Measurements from ENCODE around the gene SLC25A18.

The SLC25A18 gene

DNA sequence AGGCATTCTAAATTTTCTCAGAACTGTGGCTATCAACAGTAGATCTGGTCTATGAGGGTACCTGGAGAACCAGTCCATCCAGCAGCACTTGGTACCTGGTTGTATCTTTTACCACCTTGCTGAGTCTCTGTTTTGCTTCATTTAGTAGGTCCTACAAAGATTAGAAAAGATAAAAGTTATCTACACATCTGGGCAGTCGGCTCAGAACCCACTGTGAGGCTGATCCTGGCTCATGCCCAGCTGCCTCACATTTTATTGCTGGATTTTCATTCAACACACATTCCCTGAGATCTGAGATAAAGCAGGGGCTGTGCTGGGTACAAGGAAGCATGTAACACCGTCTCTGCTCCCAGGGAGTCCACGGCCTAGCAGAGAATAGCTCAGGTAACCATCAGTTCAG, 37.7 kb downstream of the SLC25A18 start:
- no peak for TF ChIP-seq CTCF (IDR thresholded peaks at IDR 0.05; ENCODE audit: borderline replicate concordance, insufficient read depth, low read depth, low read length)
- no peak overlapping the region for H3K4me3 ChIP-seq (ENCODE audit: low read depth, low read length)

DNA sequence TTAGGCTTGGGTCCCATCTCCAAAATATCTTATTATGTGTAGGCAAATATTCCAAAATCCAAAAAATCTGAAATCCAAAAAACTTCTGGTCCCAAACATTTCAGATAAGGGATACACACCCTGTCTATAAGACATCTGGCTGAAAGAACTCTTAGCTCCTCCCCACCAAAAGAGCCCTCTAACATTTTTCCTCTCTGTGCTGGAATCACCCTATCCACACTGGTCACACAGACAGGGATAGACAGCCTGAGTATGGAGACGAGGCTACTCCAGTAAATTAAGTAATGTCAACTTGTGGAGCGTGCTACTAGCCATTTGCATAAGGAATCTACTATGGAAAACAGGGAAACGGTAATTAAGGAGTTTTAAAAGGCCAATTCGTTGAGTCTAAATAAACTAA, 40.4 kb downstream of the SLC25A18 start:
- no peak for TF ChIP-seq CTCF (IDR thresholded peaks at IDR 0.05; ENCODE audit: borderline replicate concordance, insufficient read depth, low read depth, low read length)
- H3K4me3 ChIP-seq (ENCODE audit: low read depth, low read length) = no peak overlapping the region

DNA sequence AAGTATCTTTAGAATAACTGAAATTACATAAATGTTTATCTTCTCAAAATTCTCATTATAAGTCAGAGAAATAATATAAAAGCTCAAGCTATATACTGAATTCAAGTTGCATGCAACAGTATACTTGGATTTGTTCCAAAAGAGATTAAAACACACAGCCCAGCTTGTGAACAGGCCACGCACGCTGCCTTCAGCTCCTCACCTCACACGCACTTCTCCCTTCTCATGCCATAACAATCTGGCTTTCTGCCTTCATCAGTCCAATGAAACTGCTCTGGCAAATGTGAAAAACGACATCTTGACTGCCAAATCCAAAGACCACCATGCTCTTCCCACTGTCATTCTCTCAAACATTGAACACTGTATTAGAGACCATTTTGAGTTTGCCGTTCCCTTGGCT, 43.2 kb downstream of the SLC25A18 start:
- TF ChIP-seq CTCF (IDR thresholded peaks at IDR 0.05; ENCODE audit: borderline replicate concordance, insufficient read depth, low read depth, low read length) = no peak
- H3K4me3 ChIP-seq (ENCODE audit: low read depth, low read length) = no peak overlapping the region

GRCh38 chr22:17607891-17608521, 44.7 kb downstream of the SLC25A18 start:
- H3K4me3 ChIP-seq (ENCODE audit: low read depth, low read length) = no peak overlapping the region
- no peak for TF ChIP-seq CTCF (IDR thresholded peaks at IDR 0.05; ENCODE audit: borderline replicate concordance, insufficient read depth, low read depth, low read length)

DNA sequence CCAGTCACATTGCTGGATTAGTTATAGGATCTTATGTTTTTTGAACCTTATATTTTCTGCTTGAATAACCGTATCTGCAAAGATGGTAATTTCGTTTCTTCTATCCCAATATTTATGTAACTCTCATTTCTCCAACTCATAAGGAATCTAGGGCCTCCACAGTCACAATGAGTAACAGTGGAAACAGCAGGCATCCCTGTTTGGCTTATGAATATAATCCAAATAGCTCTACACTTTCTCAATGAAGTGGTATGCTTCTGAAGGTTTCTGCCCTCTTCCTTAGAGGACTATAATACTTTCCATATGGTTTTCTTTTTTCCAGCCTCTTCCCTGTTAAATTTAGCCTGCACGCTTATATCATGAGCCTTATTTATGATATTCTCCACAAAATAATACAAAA, 48.8 kb downstream of the SLC25A18 start:
- H3K4me3 ChIP-seq (ENCODE audit: low read depth, low read length) = no peak overlapping the region
- TF ChIP-seq CTCF (IDR thresholded peaks at IDR 0.05; ENCODE audit: borderline replicate concordance, insufficient read depth, low read depth, low read length) = no peak

GRCh38 chr22:17613280-17613679, 50.0 kb downstream of the SLC25A18 start:
- H3K4me3 ChIP-seq (ENCODE audit: low read depth, low read length) = no peak overlapping the region
- no peak for TF ChIP-seq CTCF (IDR thresholded peaks at IDR 0.05; ENCODE audit: borderline replicate concordance, insufficient read depth, low read depth, low read length)

- peak overlapping the region; percentile 89 for H3K4me3 ChIP-seq (ENCODE audit: low read depth, low read length)
- TF ChIP-seq CTCF (IDR thresholded peaks at IDR 0.05; ENCODE audit: borderline replicate concordance, insufficient read depth, low read depth, low read length) = no peak
These were observed 64.7 kb downstream of the SLC25A18 start for GRCh38 chr22:17627961-17628405.
